GM19452 (cell line): ENCODE measurements around the gene CPNE6.
"Not testable (repeated sequence)": the region's sequence is repeated elsewhere in the genome, so short reads cannot be mapped to it uniquely, and the experiment has no call there.

ENCODE experiments used
- ATAC-seq: cut with Tn5 transposase; IDR thresholded peaks from one replicate; pipeline ENCODE4 v1.9.1; 2021; ENCODE audit not compliant: unreplicated experiment

CPNE6 gene

GRCh38 chr14:24071144-24071697 is at the start of gene CPNE6:
CPNE6 (plus strand) TSS chr14:24071562; CDS start chr14:24072937, 1,375 bp downstream.
- no peak for ATAC-seq

- ATAC-seq: not testable (repeated sequence)
These were observed 46.4 kb upstream of the CPNE6 start for GRCh38 chr14:24024939-24025418.

DNA sequence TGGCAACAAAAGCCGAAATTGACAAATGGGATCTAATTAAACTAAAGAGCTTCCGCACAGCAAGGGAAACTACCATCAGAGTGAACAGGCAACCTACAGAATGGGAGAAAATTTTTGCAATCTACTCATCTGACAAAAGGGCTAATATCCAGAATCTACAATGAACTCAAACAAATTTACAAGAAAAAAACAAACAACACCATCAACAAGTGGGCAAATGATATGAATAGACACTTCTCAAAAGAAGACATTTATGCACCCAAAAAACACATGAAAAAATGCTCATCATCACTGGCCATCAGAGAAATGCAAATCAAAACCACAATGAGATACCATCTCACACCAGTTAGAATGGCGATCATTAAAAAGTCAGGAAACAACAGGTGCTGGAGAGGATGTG is 41.7 kb upstream of the CPNE6 start:
- ATAC-seq: not testable (repeated sequence)

GRCh38 chr14:24031331-24031730 is 40.0 kb upstream of the CPNE6 start:
- ATAC-seq: not testable (repeated sequence)

- no peak for ATAC-seq
These were observed 38.5 kb upstream of the CPNE6 start for GRCh38 chr14:24032727-24033418.

DNA sequence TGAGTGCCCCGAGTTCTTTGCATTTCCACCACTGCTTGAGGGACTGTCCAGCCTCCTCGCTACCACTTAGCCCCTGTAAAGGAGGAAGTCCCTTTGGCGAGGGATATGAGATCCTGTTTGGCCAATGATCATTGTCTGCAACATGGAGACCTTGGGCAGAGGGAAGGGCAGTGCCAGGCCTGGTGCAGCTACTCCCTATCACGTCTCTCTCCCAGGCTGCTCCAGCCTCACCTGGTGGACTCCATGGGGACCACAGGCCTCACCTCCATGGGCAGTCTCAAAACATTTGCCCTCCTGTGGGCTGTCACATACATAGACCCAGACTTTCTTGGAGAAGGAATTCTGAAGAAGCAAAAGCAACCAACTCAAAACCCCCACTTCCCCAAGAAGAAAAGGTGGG is 35.6 kb upstream of the CPNE6 start:
- peak; percentile 14 for ATAC-seq

- peak; percentile 58 for ATAC-seq
These were observed 35.0 kb upstream of the CPNE6 start for GRCh38 chr14:24036169-24036962.

DNA sequence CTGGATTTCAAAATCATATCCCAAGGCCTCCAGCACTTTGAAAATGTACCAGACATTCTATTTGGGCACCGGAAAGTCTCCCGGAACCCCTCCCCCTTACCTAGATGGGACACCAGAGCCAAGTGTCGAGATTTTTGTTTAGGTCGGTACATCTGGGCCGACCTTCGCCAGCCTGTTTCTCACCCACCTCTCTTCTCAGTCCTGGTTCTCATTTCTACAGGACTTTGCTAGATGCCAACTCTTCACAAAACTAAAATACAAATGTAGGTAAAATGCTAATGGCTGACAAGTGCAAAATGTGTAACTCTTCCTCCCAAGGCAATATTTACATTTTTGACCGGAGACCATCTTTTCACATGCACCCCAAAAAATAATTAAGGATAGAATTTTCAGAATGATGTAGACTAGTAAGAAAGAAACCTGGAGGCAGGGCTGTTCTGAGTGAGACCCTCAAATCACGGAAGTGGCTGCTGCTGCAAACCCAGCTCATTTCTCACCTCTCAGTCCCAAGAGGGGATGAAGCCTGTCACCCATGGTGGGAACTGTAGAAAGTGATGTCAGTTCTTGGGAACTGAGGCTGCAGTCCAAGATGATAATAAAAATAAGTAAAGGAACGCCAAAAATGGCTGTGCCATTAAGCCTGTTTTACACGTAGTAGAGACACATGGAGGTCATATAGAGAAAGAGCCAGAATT is 34.3 kb upstream of the CPNE6 start:
- peak; percentile 37 for ATAC-seq

DNA sequence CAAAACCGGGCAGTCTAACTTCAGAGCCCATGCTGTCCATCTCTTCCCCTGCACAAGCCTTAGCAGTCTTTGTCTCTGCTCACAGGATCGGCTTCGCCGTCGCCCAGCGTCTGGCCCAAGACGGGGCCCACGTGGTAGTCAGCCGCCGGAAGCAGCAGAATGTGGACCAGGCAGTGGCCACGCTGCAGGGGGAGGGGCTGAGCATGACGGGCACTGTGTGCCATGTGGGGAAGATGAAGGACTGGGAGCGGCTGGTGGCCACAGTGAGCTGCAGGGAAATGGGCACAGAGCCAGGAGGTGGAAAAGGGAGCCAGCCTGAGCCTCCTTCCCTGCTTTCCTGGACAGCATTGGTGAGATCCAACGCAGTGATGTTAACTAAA is 33.7 kb upstream of the CPNE6 start:
- ATAC-seq: no peak

- ATAC-seq: no peak
These were observed 32.7 kb upstream of the CPNE6 start for GRCh38 chr14:24038686-24039085.

GRCh38 chr14:24040692-24041091 is 30.7 kb upstream of the CPNE6 start:
- no peak for ATAC-seq

GRCh38 chr14:24042746-24043145 is 28.6 kb upstream of the CPNE6 start:
- ATAC-seq: no peak

DNA sequence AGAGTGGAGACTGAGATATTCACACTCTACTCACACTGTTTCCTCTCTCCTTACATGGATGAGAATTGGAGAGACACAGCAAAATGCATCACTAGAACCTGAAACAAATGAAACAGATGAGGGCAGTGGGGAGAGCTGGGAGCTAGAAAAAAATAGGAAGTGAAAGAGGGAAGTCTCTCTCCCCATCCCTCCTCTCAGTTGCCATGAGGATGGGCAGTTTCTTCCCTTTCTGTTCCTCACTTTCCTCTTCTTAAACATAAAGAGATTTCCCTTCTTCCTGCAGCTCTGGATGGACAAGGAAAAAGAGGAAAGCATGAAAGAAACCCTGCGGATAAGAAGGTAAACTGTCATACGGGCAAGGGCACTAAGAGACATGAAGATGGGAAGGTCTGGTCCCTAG is 22.4 kb upstream of the CPNE6 start:
- not testable (repeated sequence) for ATAC-seq

DNA sequence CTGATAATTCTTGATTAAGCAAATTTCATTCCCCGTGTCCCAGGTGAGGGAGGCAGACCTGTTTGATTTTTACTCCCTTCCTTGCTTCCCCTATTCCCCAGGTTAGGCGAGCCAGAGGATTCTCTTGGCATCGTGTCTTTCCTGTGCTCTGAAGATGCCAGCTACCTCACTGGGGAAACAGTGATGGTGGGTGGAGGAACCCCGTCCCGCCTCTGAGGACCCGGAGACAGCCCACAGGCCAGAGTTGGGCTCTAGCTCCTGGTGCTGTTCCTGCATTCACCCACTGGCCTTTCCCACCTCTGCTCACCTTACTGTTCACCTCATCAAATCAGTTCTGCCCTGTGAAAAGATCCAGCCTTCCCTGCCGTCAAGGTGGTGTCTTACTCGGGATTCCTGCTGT is 20.6 kb upstream of the CPNE6 start:
- not testable (repeated sequence) for ATAC-seq

- peak; percentile 10 for ATAC-seq
These were observed 20.1 kb upstream of the CPNE6 start for GRCh38 chr14:24051176-24051788.

DNA sequence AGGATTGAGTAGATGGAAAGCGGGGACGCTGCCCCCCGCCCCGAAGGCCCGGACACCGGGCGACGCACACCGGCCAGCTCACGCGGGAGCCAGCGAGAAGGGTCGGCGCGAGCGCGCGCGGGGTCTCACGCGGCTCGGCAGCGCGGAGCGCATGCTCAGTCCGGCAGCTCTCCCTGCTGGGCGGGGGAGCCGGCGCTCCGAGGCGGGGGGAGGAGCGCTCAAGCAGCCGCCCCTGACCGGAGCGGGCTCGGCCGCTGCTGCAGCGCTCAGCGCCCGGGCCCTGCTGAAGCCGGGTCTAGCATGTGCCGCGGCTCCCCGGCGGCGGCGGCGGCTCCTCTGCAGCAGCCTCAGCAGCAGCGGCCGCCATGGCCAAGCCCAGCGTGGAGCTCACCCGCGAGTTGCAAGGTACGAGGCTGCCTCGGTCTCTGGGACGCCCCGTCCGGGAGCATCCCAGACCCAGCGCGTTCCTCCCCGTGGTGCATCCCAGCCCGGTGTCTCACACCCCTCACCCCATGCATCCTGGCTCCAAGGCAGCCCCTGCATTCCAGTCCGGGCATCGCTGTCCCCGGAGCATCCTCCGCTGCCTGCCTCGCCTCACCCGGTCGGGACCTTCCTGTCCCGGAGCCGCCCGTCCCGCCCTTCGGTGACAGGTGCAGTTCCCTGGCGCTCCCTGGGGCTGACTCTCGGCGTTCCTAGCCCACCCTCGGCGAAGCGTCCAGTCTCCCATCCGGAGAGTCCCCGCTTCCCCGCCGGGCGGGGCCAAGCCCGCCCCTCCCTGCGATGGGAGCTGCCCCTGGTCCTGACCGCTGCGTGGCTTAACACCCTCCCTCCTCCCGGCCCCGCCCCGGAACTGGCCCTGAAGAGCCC is 19.3 kb upstream of the CPNE6 start, which contains the start of gene CARMIL3:
Gene CARMIL3 (plus strand): TSS at position 221 of the 867 bp plus-strand sequence. CDS start 145 bp downstream, at position 366.
- peak; percentile 73 for ATAC-seq

DNA sequence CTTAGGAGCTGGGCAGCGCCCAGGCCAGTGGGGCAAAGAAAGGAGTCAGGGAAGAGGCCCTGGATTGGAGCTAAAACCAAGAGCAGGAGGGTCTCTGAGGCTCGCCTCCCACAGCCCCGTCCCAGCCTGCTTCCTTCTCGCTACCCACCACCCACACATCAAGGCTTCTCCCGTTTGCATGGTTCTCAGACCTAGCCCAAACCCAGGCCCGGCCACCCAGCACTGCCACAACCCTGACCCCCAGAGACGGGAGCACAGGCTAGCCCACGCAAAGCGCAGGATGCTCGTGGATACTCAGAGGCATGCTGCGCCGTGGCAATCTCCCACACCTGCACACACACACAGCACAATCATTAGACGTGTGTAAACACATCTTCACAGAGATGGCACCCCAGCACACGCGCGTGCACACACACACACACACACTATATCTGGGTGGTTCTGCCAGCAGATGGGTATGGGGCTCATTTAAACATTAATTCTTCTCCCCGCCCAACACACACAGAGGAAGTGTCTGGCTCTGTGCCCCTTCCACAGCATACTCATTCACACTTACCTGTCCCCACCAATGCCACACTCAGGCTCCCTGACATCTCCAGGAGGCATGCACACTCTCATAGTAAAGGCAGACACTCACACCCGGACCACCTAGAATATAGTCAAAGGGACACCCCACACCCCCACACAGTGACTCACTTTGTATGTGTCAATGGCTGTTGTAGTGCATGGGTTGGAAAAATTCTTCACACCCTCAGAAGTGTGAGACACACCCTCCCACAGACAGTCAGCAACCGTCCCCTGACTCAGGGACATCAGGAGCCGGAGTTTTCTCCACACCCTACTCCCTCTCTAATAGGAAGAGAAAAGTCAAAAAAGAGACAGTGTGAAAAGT is 18.5 kb upstream of the CPNE6 start:
- ATAC-seq: no peak

GRCh38 chr14:24053548-24054323 is 17.6 kb upstream of the CPNE6 start:
- no peak for ATAC-seq
